HG02973 (cell line): ENCODE results near the gene CNTN2.

ENCODE experiments used
- ATAC-seq: cut with Tn5 transposase; IDR thresholded peaks from one replicate; pipeline ENCODE4 v1.9.1; 2021; ENCODE audit warnings: moderate library complexity; ENCODE audit not compliant: unreplicated experiment

The CNTN2 gene, protein sequence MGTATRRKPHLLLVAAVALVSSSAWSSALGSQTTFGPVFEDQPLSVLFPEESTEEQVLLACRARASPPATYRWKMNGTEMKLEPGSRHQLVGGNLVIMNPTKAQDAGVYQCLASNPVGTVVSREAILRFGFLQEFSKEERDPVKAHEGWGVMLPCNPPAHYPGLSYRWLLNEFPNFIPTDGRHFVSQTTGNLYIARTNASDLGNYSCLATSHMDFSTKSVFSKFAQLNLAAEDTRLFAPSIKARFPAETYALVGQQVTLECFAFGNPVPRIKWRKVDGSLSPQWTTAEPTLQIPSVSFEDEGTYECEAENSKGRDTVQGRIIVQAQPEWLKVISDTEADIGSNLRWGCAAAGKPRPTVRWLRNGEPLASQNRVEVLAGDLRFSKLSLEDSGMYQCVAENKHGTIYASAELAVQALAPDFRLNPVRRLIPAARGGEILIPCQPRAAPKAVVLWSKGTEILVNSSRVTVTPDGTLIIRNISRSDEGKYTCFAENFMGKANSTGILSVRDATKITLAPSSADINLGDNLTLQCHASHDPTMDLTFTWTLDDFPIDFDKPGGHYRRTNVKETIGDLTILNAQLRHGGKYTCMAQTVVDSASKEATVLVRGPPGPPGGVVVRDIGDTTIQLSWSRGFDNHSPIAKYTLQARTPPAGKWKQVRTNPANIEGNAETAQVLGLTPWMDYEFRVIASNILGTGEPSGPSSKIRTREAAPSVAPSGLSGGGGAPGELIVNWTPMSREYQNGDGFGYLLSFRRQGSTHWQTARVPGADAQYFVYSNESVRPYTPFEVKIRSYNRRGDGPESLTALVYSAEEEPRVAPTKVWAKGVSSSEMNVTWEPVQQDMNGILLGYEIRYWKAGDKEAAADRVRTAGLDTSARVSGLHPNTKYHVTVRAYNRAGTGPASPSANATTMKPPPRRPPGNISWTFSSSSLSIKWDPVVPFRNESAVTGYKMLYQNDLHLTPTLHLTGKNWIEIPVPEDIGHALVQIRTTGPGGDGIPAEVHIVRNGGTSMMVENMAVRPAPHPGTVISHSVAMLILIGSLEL

GRCh38 chr1:205042911-205043806 lies at the start of gene CNTN2:
Gene CNTN2, plus strand, starts transcription at chr1:205043212. Its CDS starts 9,974 bp downstream, at chr1:205053186.
- ATAC-seq, result no peak

- ATAC-seq, result no peak
Observed at GRCh38 chr1:204994086-204994862, 48.7 kb upstream of the CNTN2 start.

GRCh38 chr1:204996981-204997380 lies 46.0 kb upstream of the CNTN2 start:
- no peak for ATAC-seq

DNA sequence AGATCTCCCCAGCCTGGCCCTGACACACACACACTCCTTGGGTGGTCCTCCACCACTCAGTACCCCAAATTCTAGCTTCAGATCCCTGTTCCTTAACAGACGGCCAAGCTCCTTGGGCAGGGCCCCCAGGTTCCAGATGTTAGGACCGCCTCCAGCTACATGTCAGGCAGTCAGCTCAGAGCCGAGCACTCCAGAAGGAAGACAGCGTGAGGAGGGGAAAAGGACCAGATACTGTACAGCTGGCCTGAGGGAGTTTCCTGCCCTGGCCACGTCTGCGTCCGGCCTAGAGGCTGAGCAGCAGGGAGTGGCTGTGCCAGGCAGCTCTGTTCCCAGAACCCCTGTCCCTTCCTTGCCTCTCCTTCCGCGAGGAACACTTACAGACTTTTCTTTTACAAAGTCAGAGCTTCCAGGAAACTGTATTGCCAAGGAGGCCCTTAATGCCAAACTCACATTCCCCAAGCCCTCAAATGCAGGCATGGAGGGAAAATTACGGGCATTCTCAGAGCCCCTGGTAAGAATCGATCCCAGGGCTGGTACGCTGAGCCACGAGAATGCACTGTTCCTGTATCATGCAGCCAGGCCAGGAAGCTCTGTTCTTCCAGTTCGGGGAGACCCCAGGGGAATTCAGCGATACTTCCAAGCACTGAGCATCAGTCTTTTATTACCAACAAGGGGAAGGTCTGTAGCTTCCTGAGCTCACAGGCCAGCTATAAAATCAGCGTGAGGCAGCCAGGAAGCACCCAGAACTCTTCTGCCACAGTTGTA lies 45.2 kb upstream of the CNTN2 start:
- no peak for ATAC-seq

DNA sequence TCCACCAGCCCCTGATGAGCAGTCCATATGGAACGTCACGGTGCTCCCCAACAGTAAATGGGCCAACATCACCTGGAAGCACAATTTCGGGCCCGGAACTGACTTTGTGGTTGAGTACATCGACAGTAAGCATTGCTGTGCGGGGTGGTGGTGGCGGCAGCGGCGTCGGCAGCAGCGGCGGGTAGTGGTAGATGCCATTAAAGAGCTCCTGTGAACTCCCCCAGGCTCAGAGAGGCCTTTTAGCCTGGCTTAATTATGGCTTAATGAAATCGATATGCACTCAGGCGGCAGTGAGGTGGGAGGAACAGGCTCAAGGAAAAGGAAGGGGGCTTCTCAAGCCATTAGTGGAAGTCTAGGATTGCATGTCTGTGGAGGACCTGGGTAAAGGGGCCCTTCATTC lies 41.9 kb upstream of the CNTN2 start:
- ATAC-seq, result no peak

DNA sequence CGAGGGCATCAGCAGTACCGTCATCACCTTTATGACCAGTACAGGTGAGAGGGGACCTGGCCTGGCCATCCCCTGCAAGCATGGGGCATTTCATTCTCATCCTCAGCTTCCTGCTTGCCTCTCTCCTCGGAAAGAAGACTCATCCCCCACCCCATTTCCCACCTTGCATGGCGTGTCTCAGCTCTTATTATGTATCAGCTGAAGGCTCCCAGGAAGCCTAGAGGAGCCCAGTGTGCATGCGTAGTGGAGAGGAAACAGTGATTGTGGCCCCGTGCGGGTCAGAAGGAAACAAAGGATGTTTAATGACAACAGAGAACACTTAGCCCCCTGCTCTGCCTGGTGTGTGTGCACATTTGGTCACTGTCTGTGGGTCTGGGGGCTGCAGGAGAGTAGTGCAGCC lies 40.3 kb upstream of the CNTN2 start:
- no peak for ATAC-seq

- ATAC-seq, result no peak
Observed at GRCh38 chr1:205003358-205004131, 39.5 kb upstream of the CNTN2 start.

- no peak for ATAC-seq
Observed at GRCh38 chr1:205004351-205004750, 38.7 kb upstream of the CNTN2 start.

GRCh38 chr1:205008896-205009295 lies 34.1 kb upstream of the CNTN2 start:
- ATAC-seq, result no peak

DNA sequence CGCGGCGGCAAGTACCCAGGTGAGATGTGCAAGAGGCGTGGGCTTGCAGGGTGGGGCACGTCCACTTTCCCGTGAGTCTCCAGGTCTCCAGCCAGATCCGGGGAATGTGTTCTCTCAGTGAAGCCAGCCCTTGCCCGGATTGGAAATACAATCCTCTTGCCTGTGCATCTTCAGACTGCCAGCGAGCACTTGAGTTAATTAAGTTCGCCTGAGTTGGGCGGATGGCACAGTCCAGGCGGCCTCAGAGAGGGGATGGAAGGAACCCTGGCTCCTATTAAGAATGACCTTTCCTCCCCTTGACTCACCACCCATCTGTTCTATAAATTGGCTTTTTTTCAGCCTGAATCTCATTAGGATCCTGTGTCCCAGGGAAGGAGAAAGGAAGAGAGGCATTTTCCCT lies 33.3 kb upstream of the CNTN2 start:
- ATAC-seq, result no peak

DNA sequence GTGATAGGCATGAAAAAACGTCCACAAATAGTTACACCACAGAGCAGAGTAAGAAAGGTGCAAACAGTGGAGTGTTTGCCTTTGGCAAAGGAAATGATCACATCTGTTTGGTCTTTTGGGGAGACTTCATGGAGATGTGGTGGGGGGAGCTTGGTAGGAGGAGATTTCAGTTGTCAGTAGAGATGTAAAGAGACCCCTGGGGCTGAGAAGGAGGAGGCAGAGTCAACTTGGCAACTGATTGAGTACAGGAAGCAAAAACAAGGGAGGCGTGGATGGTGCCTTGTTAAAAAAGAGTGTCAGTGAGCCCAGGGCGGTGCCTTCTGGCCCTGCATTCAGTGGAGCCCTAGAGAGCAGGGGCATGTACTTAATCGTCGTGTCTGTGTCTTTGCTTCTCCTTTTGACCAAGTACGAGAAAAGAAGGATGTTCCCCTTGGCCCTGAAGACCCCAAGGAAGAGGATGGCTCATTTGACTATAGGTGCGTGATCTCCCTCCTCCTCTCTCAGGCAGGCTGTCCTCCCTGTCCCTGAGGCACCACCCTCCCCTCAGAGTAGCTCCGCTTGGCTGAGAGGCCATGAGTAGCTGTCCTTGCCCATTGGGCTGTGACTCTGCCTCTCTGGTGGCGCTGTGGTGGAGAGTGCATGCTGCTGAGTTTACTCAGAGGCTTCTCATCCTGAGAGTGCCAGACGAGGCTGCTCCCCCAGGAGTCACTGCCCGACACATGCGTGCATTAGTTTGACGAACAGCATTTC lies 30.4 kb upstream of the CNTN2 start:
- ATAC-seq, result no peak

DNA sequence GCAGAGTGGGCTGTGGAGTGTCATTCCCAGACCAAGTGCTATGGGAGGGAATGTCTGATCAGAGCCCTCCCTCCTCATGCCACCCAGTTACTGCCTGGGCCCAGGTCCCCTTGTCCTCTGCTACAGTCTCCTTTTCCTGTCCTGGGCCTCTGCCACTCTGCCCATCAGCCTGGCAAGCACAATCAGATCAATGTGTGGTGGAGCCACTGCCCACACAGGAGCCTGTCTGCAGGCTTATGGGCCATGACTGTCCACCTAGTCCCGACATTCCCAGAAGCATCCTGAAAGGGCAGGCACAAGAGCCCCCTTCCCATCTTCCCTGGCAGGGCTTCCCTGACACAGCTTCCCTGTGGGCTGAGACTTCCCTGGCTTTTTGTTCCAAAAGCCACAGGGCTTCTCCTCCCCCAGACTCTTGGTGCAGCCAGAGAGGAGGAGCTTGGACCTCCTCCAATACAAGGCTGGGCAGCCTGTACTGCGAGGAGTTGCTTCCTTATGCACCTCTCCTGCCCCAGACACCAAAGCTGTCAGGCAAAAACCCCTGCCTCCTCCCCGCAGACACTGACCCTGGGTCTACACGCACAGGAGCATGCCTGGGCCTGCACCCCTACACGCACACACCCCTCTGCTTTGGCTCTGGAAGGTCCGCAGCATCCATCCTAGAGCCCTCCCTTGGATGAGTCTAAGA lies 29.2 kb upstream of the CNTN2 start:
- no peak for ATAC-seq

- ATAC-seq, result no peak
Observed at GRCh38 chr1:205014783-205015182, 28.2 kb upstream of the CNTN2 start.

DNA sequence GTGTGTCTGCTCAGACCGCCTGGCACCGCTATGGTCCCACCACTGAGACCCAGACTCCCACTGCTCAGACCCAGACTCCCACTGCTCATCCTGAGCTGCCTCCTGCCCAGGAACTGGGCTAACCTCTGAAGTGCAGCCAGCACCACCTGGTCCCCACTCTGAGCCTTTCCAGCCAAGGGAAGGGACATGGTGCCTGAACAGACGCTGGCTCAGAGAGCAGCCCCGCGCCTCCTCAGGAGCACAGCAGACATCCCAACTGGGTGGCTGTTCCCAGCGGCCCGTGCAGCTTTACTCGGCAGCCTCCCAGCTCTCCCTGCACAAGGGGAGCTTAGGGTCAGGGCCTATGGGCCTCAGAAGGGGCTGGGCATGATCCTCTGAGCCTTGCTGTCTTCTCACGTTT lies 27.8 kb upstream of the CNTN2 start:
- ATAC-seq, result no peak

- ATAC-seq, result no peak
Observed at GRCh38 chr1:205016075-205016474, 26.9 kb upstream of the CNTN2 start.

DNA sequence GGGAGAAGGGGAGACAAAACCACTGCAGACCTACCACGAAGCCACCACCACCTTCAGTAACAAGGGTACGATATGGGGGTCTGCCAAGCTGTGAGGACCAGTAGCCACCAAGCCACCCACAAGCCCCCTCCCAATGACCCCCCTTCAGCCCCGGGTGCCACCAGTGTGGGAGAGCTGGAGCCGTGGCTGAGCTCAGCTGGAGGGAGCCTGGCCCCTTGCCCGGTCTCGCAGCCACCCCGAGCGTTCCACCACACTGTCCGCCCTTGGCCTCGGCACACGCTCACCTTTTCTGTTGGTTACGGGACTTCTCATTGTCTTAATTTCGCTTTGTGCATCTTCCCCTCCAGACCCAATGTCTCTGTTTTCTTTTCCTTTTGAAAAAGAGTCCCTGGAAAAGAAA lies 26.4 kb upstream of the CNTN2 start:
- no peak for ATAC-seq

GRCh38 chr1:205017001-205017400 lies 26.0 kb upstream of the CNTN2 start:
- no peak for ATAC-seq
